CD4-positive, alpha-beta T cell treated with Interleukin-1 beta for 1 hour (primary cell): ENCODE results near the gene INO80C.
"Not testable (repeated sequence)": the region's sequence is repeated elsewhere in the genome, so short reads cannot be mapped to it uniquely, and the experiment has no call there.

Experiments
- DNase-seq, 2 donors: peaks; one replicate each; pipeline ENCODE4 v3.0.0-alpha.2; 2020 to 2022

The INO80C gene

DNA sequence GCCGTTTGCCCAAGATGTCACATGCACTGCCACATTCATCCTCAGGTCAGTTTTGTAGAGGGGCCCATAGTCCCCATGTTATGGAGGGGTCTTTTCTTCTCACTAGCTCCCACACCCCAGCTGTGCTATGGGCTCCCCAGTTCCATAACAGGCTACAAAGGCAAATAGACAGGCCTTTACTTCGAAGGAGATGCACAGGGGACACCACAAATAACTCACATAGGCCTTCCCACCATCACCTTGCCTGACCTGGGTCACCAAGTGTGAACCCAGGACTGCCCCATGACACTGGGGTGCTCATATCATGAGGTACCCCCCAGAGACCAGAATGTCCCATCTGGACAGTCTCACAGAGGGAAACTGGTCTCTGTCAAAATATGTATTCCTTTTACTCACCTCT, 15.0 kb upstream of the INO80C start:
- no peak for DNase-seq

- no peak for DNase-seq
Observed at GRCh38 chr18:35511833-35512232, 14.1 kb upstream of the INO80C start.

GRCh38 chr18:35511428-35511827, 13.7 kb upstream of the INO80C start:
- DNase-seq: no peak

GRCh38 chr18:35510076-35510651, 12.4 kb upstream of the INO80C start:
- no peak for DNase-seq

DNA sequence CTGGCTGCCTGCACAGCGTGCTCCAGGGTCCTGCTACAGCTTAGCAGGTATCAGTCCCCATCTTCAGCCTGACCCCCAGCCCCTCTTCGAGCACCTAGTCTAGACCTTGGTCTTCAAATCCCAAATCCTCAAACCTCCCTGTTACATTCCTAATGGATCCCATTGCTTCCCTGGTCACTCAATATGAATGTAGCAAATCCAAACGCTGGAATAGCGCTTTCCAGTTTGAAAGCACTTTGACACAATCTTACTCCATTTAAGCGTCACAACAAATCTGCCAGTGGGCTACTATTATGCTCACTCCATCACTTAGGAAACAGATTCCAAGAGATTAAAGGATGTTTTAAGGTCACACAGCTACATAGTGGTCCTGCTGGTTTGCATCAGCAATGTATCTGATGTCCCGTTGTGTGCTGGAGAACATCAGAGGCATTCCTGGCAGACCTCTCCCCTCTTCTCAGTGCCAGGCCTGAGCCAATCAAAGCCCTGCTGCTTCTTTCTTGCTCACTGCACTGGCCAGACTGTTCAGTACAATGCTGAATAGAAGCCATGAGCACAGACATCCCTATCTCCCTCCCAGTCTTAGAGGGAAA, 11.1 kb upstream of the INO80C start:
- DNase-seq: no peak

GRCh38 chr18:35508030-35508429, 10.3 kb upstream of the INO80C start:
- DNase-seq: no peak

DNA sequence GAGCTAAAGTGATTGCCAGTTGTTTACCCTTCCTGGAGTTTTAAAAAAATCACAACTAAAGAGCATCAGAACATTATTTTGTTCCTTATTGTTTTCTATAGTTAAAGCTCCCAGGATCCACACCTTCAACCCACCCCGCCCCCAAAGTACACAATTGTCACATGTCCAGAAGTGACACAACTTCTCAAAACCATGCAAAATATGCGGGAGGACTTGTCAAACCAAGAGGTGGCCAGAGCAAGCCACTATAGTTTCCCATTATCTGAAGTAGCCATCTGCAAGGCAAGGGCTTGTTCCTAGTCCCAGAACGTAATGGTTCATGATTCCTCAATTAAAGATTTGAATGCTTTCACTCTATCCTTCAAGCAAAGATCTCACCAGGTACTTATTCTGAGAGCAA, 9.9 kb upstream of the INO80C start:
- DNase-seq: no peak

- no peak for DNase-seq
Observed at GRCh38 chr18:35507192-35507591, 9.4 kb upstream of the INO80C start.

DNA sequence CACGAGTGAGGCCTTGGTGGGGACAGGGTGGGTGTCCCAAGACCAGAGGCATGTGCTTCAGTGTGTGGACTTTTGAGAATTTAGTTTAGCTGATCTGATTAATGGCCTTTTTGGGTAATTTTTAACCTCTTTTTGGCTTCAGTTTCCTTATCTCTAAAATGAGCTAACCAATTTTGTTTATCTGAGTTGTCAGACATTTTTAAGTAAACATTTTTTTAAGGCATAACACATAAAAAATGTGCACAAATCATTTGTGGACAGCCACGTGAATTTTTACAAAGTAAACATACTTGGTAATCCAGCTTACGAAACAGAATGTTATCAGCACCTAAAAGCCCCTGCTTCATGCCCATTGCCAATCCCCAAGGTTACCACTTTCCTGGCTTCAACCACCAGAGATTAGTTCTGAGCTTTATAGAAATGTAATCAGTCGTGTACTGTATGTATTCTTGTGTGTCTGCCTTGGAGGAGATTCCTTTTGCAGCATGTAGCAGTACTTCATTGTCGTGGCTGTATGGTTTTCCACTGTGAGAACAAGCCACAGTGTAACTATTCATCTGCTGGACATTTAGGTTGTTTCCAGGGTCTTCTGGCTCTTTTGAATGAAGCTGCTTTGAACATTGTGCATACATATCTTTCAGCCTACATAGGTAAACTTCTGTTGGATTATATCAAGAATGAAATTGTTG, 8.4 kb upstream of the INO80C start:
- no peak for DNase-seq

GRCh38 chr18:35504996-35505395, 7.2 kb upstream of the INO80C start:
- no peak for DNase-seq

- DNase-seq: peak in 1 of 2 donors; percentile 26
Observed at GRCh38 chr18:35502052-35502451, 4.3 kb upstream of the INO80C start.

DNA sequence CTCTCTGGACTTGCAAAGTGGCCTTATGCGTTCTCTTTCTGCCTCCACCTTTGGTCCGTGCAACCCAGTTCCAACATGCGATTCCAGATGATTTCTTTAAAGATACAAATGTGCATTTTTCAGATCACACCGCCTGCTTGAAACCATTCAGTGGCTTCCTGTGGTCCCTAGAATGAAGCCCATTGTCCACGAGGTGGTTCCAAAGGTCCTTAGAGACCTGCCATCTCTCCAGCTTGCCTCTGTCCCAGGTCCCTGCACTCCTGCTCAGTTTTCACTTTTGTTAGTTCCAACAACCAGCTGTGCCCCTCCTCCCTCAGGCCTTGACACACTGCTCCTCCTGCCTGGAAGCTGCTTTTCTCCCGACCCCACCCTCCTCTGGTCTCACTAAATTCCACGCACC, 3.6 kb upstream of the INO80C start:
- no peak for DNase-seq

DNA sequence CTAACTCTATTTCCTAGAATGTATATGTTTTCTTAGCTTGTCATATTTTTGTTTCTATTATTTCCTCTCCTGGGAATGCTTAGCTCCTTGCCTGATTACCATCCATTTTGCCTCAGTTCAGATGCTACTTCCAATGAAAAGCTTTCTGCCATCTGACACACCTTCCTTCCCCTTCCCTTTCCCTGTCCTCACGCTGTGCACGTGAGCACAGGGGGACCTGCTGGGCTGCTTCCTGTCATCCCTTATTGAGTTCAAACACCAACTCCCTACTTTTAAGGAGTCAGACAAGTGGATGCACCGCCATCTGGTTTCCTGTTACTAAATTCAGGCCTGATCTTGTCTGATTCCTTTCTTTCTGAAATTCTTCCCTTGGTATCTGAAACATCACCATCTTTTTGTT, 2.4 kb upstream of the INO80C start:
- DNase-seq: no peak

DNA sequence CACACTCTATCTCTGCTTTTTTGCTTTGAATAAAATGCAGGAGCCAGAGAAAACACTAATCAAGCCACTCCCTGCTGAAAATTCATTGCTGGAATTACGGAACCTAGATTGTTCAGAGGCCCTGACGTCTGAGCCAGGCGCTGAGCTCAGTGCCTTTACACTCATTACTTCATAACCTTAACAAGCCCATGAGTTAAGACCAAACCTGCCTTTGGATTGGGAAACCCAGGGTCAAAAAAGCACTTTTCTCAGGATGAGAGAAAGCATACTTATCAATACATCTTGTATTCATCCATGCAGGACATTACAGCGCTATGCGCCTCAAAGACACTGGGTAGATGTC, 762 bp downstream of the INO80C start:
- DNase-seq: no peak

DNA sequence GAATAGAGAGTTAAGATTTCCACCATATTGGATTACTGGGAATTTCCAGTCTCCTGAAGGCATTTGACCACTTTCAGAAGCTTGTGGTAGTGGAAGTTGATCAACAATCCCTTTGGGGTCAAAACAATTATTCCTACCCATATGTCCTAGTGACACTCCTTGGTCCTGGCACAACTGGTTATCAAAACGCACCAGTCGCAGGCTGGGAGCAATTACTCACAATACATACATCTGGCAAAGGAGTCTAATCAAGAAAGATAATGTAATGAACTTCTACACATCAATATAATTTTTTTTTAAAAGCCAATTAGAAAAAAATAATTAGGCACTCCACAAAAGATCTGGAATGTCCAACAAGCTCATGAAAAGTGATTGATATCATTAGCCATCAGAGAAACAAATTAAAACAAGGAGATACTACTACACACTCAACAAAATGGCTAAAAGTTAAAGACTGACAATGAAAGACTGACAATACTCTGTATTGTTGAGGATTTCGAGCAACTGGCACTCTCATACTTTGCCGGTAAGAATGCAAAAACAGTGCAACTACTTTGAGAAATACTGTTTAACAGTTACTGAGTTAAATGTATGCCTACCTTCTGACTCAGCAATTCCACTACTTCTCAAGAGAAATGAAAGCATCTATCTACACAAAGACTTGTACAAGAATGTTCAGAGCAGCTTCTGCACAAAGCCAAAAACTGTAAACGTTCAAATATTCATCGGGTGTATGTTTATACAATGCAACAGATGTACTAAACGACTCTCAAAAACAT, 2.0 kb downstream of the INO80C start:
- DNase-seq: no peak

- no peak for DNase-seq
Observed at GRCh38 chr18:35494251-35495220, 3.2 kb downstream of the INO80C start.

- DNase-seq: no peak
Observed at GRCh38 chr18:35491700-35492077, 6.1 kb downstream of the INO80C start.

DNA sequence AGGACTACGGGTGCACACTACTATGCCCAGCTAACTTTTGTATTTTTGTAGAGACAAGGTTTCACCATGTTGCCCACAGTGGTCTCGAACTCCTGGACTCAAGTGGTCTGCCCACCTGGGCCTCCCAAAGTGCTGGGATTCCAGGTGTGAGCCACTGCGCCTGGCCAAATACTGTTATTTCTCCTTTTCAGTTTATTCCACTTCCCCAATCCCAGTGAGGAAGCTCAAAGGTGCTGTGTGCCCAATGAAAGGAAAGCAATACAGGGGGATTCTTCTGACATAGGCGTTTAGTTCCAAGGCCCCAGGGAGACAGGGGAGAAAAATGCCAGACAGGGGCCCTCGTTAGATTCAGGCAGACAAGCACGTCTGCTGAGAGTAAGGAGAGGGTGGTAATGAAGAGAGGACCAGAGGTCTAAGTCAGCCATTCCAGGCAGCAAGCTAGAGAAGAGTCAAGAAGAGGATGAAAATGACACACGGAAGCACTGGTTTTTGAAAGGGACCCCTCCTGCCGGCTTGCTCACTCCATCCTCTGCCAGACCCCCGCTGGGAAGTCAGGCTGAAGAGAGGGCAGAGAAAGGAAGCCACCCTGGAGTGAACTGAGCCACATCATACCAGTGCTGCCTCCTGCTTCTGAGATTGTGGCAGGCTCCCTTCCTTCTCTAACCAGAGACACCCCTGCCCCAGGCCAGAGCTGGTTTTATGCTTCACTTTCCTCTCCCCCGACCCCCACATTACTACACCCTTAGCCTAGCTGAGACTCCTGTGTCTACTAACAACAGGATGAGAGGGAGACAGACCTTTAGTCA, 6.7 kb downstream of the INO80C start:
- no peak for DNase-seq

GRCh38 chr18:35489913-35490490, 7.8 kb downstream of the INO80C start:
- DNase-seq: no peak

DNA sequence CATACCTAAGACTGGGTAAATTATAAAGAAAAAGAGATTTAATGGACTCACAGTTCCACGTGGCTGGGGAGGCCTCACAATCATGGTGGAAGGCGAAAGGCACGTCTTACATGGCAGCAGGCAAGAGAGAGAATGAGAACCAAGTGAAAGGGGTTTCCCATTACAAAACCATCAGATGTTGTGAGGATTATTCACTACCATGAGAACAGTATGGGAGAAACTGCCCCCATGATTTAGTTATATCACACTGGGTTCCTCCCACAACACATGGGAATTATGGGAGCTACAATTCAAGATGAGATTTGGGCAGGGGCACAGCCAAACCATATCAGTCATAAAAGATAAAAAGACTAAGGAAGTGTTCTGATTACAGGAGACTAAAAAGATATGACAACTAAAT, 8.5 kb downstream of the INO80C start:
- DNase-seq: not testable (repeated sequence)

DNA sequence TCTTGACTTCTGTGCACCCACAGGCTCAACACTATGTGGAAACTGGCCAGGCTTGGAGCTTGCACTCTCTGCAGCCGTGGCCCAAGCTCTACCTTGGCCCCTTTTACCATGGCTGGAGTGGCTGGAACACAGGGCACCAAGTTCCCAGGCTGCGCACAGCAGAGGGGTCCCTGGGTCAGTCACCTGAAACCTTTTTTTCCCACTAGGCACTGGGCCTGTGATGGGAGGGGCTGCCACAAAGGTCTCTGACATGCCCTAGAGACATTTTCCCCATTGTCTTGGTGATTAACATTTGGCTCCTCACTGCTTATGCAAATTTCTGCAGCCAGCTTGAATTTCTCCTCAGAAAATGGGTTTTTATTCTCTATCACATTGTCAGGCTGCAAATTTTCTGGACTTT, 9.4 kb downstream of the INO80C start:
- DNase-seq: not testable (repeated sequence)
